Esophagus squamous epithelium (tissue), 5 donors: ENCODE measurements around the gene FNTB. TPM values are rescaled to one million over a fixed set of nuclear protein-coding genes. Genes with fewer than 3 reads are reported as not detected.
A peak's percentile ranks its signal among the peaks of the same experiment; 100 is the strongest.

Experiments
- DNase-seq: peaks from one replicate; lab custom pipeline; 2025; lab: John Stamatoyannopoulos, UW
- H3K27ac ChIP-seq, 4 donors: fragments of 200-600 bp; sonication (generic); one replicate each; pipeline ENCODE4 v1.5.1; 2016 to 2019; ENCODE audit warnings: mild to moderate bottlenecking in 1 of 4
- H3K27me3 ChIP-seq, 4 donors: fragments of 200-600 bp; sonication (generic); 1 replicate in 3 of 4; 2 replicates in 1 of 4; pipeline versions ENCODE4 v1.5.1 to v1.6.0; 2017 to 2021; ENCODE audit warnings: antibody characterized with exemption in 1 of 4
- H3K36me3 ChIP-seq, 3 donors: fragments of 200-600 bp; sonication (generic); one replicate each; pipeline ENCODE4 v1.5.1; 2016 to 2019
- H3K4me1 ChIP-seq, 3 donors: fragments of 200-600 bp; sonication (generic); one replicate each; pipeline ENCODE4 v1.5.1; 2017 to 2019
- H3K4me3 ChIP-seq, 4 donors: fragments of 200-600 bp; sonication (generic); 1 replicate in 3 of 4; 2 replicates in 1 of 4; pipeline ENCODE4 v1.5.1; 2016 to 2019; ENCODE audit warnings: mild to moderate bottlenecking in 2 of 4, moderate library complexity in 1 of 4
- H3K9me3 ChIP-seq, 3 donors: fragments of 200-600 bp; sonication (generic); one replicate each; pipeline ENCODE4 v1.5.1; 2016 to 2019
- CTCF ChIP-seq, 6 experiments: fragments of 450-650 bp in 4 of 6; fragments of 200-600 bp in 2 of 6; sonication (generic) in 2 of 6; IDR thresholded peaks; one replicate each; pipeline ENCODE4 v1.5.1; 2016 to 2019; ENCODE audit warnings: antibody characterized with exemption in 6 of 6, mild to moderate bottlenecking in 4 of 6, moderate library complexity in 4 of 6
- POLR2A ChIP-seq, 4 donors: fragments of 450-650 bp; IDR thresholded peaks; one replicate each; pipeline ENCODE4 v1.6.1; 2017; ENCODE audit warnings: antibody characterized with exemption in 4 of 4, mild to moderate bottlenecking in 4 of 4, moderate library complexity in 3 of 4
- WGBS, 2 donors: methylation state at CpG; one replicate each; pipeline ENCODE4 v1.1.5; 2018; 5-methylcytosine and 5-hydroxymethylcytosine counted together
- intact Hi-C: fragments of 100-400 bp; cut with DNase I; formaldehyde crosslinking; loops from one replicate; pipeline ENCODE4 v1.15.0; 2022
- total RNA-seq, 4 donors: library from RNA; depleted of rRNA; stranded (reverse); fragments of >200 nt; gene quantifications; one replicate each; pipeline ENCODE4 v1.1.0, GENCODE V29; 2016
- donor health status: DM: yes; HTN: yes; CAD: no.

Gene FNTB
- total RNA-seq, 4 donors from 2014 or later: 16.2 to 20.4 (median 18.2) TPM

GRCh38 chr14:65073605-65074201 is 87.0 kb downstream of the FNTB start:
- Histone ChIP-seq H3K4me1 (peaks cover 52 to 87% (median 54%) of the 10 kb centered on the region in 3 donors), H3K27ac (peak overlapping the region; percentile 29 to 91 (median 76)), H3K36me3 (peaks cover 15 to 65% (median 30%) of the 10 kb centered on the region in 3 donors), H3K4me3 (no peak overlapping the region), H3K27me3 (no peaks in the 10 kb centered on the region), H3K9me3 (no peaks in the 10 kb centered on the region)
- no peak for DNase-seq
- TF ChIP-seq CTCF (IDR thresholded peaks at IDR 0.05) (no peak), POLR2A (IDR thresholded peaks at IDR 0.05) (no peak)
- intact Hi-C loops: no loop called here
- WGBS, 2 donors: 84 to 92% methylated on average over 4 of the region's 4 CpGs

- TF ChIP-seq CTCF (IDR thresholded peaks at IDR 0.05): no peak
- TF ChIP-seq POLR2A (IDR thresholded peaks at IDR 0.05): no peak
- Histone ChIP-seq H3K4me1 (peaks cover 52 to 87% (median 53%) of the 10 kb centered on the region in 3 donors), H3K36me3 (peaks cover 15 to 64% (median 26%) of the 10 kb centered on the region in 3 donors), H3K27me3 (no peaks in the 10 kb centered on the region), H3K4me3 (no peak overlapping the region), H3K27ac (peak overlapping the region; percentile 43 to 91 (median 76)), H3K9me3 (no peaks in the 10 kb centered on the region)
- intact Hi-C loops: no loop called here
- WGBS, 2 donors: 24 to 25% methylated on average over 3 of the region's 3 CpGs
- DNase-seq: no peak
Measured at GRCh38 chr14:65074449-65075150, 87.9 kb downstream of the FNTB start.

DNA sequence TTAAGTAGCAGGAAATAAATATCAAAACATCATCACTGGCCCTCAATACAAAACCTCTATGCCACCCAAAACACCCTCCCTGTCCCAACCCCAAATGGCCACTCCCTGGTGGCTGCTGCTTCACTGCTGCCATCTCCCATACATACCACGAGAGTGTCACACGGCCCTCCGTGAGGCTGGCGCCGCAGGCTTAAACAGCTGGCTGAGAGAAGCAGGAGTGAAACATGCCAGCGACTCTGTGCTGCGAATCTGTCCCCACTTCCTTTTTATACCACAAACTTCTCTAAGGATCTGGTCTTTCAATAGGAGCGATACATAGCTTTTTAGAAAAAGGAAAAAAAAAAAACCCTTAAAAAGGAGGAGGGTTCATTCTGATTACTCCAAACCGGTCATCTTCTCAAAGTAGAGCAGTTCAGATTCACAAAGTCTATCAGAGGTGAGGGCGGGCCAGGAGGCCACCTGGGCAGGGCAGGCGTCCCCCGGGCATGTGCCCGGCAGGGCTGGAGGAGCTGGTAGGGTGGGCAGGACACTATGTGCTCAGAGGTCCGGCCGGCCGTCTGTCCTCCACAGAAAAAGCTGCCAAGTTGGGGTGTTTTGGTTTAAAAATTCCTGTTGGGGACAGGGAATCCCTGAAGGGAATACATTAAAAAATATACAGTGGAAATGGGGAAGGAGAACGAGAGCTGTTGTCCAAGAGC is 89.1 kb downstream of the FNTB start:
- intact Hi-C loops: no loop called here
- H3K9me3 ChIP-seq: no peaks in the 10 kb centered on the region
- H3K4me1 ChIP-seq: peaks cover 50 to 87% (median 57%) of the 10 kb centered on the region in 3 donors
- peaks cover 15 to 71% (median 26%) of the 10 kb centered on the region in 3 donors for H3K36me3 ChIP-seq
- peak overlapping the region in 2 of 4 donors; percentile 21 to 91 for H3K27ac ChIP-seq
- H3K27me3 ChIP-seq: no peaks in the 10 kb centered on the region
- DNase-seq: no peak
- TF ChIP-seq POLR2A (IDR thresholded peaks at IDR 0.05) (no peak), CTCF (IDR thresholded peaks at IDR 0.05) (no peak)
- no peak overlapping the region for H3K4me3 ChIP-seq
- WGBS, 2 donors: 79 to 87% methylated on average over 13 to 14 of the region's 17 CpGs

DNA sequence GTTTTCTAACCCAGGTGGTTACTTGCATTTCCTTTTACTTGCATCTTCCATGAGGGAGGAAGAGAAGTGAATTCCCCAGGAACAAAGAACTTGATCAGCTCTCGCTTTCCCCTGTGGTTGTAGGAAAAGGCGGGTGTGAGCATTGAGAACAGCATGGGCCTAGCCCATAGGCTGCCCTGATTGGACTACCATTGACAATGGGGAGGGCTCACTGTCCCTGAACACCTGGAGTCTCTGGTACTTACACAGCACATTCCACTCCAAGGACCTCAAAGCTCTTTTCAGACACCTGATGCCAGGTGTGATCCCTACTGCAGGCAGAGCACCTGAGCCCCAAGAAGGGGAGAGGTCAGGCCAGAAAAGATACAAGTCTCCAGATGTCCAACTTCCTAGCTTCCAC is 90.6 kb downstream of the FNTB start:
- DNase-seq: no peak
- H3K4me1 ChIP-seq: peaks cover 36 to 87% (median 56%) of the 10 kb centered on the region in 3 donors
- H3K9me3 ChIP-seq: no peaks in the 10 kb centered on the region
- no peak overlapping the region for H3K27ac ChIP-seq
- TF ChIP-seq CTCF (IDR thresholded peaks at IDR 0.05) (no peak), POLR2A (IDR thresholded peaks at IDR 0.05) (no peak)
- 100% methylated on average over 1 to 2 of the region's 2 CpGs for WGBS, 2 donors
- H3K36me3 ChIP-seq: peaks cover 15 to 85% (median 29%) of the 10 kb centered on the region in 3 donors
- no peak overlapping the region for H3K4me3 ChIP-seq
- H3K27me3 ChIP-seq: no peaks in the 10 kb centered on the region
- intact Hi-C loops: no loop called here
